AG09309 (cell line): ENCODE data around the gene GPR107.
"Not testable (repeated sequence)": the region's sequence is repeated elsewhere in the genome, so short reads cannot be mapped to it uniquely, and the experiment has no call there.

Experiments used
- DNase-seq: peaks from one replicate; pipeline ENCODE4 v3.0.0-alpha.2; 2010; ENCODE audit warnings: low read depth
- H3K4me3 ChIP-seq: 2 replicates; pipeline ENCODE4 v1.5.1; 2011; ENCODE audit warnings: mild to moderate bottlenecking, low read depth, low read length, moderate library complexity; ENCODE audit not compliant: control insufficient read depth
- CTCF ChIP-seq: IDR thresholded peaks from 2 replicates; pipeline ENCODE4 v1.5.1; 2011; ENCODE audit warnings: mild to moderate bottlenecking, low read depth, low read length, inconsistent platforms; ENCODE audit not compliant: insufficient read depth, control insufficient read depth; ENCODE audit errors: missing control alignments

Gene GPR107

GRCh38 chr9:130053504-130054324, at the start of gene GPR107:
Gene GPR107, plus strand, starts transcription at chr9:130053906. Its CDS starts 27 bp downstream, at chr9:130053933.
- peak within 1 kb of the TSS; percentile 89 for H3K4me3 ChIP-seq
- DNase-seq = no peak
- TF ChIP-seq CTCF = no peak

GRCh38 chr9:130003943-130004552, 49.7 kb upstream of the GPR107 start:
- no peak overlapping the region for H3K4me3 ChIP-seq
- no peak for TF ChIP-seq CTCF
- DNase-seq = no peak

- not testable (repeated sequence) for DNase-seq, H3K4me3 ChIP-seq
Measured at GRCh38 chr9:130006952-130007351, 46.8 kb upstream of the GPR107 start.

- no peak for DNase-seq
- no peak for TF ChIP-seq CTCF
- H3K4me3 ChIP-seq = no peak overlapping the region
Measured at GRCh38 chr9:130008538-130008937, 45.2 kb upstream of the GPR107 start.

- DNase-seq, H3K4me3 ChIP-seq: not testable (repeated sequence)
Measured at GRCh38 chr9:130009546-130009945, 44.2 kb upstream of the GPR107 start.

GRCh38 chr9:130010151-130010988, 43.3 kb upstream of the GPR107 start:
- DNase-seq = no peak
- H3K4me3 ChIP-seq = no peak overlapping the region
- TF ChIP-seq CTCF = no peak

GRCh38 chr9:130013326-130013725, 40.4 kb upstream of the GPR107 start:
- no peak for TF ChIP-seq CTCF
- DNase-seq = no peak
- no peak overlapping the region for H3K4me3 ChIP-seq
